Cerebellar nuclear complex (tissue), 1 donor: ENCODE results near the gene PLEKHM1.

Source experiments
- DNase-seq, 2 experiments: peaks; one replicate each; lab custom pipeline; 2025; lab: John Stamatoyannopoulos, UW

Gene PLEKHM1

DNA sequence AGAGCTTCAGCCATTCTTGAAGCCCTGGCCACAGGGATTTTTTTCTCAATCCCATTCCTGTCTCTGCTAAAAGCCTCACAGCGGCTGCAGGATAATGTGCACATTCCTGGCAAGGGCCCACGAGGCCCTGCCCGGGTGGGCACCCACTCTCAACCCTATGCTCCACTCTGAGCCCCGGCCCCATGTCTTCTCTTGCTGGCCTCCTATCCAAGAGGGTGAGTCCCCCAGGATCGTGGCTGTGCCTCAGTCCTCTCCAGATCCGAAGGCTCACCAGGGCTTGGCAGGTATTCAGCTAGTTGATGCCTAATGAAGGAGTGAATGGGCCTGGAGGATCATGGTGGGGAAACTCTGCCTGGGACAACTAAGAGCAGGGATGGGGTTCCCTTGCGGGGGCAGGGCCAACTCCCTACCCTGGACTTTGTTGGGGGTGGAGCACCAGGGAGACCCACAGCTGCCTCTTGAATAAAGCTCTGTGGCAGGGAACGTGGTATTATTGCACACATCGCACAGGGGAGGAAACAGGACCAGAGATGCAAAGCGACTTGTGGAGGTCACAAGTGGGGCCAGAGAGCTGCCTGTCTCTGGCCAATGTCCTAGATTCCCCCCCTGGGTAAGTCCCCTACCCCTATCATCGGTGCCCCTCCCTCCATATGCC, 63.2 kb downstream of the PLEKHM1 start:
- DNase-seq: no peak

DNA sequence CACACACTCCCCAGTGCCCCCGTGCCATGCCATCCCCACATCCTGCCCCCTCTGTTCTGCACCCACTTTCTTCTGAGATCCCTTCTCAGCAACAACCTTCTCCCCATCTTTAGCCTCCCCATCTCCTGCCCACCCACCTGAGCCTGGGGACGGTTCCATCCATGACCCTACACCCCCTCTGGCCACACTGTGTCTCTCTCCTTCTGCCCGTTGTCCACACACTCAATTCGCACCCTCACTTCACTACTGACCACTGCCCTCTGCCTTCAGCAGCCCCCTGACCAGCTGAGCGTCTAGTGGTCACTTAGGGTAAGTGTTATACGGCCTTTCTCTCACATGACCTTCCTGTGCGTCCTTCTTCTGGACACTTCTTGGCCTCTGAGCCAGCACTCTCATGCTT, 64.0 kb downstream of the PLEKHM1 start:
- no peak for DNase-seq

DNA sequence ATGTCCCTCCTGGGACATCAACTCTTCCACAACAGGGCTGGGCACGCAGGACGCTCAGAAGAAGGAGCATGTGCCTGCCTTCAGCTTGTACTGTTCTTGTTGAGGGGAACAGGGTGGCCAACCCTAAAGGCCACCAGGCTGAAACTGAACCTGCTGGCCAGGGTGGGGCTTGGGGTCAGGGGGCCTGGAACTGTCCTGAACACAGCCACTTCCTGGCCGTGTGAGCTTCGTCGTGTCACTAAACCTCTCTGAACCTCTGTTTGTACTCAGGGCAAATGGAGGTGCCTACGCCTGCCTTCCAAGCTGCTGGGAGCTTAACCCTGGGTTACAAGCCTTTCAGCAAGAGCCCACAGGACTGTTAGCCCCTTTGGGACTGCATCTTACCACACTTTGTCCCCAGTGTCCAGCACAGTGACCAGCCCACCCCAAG, 64.5 kb downstream of the PLEKHM1 start:
- no peak for DNase-seq

DNA sequence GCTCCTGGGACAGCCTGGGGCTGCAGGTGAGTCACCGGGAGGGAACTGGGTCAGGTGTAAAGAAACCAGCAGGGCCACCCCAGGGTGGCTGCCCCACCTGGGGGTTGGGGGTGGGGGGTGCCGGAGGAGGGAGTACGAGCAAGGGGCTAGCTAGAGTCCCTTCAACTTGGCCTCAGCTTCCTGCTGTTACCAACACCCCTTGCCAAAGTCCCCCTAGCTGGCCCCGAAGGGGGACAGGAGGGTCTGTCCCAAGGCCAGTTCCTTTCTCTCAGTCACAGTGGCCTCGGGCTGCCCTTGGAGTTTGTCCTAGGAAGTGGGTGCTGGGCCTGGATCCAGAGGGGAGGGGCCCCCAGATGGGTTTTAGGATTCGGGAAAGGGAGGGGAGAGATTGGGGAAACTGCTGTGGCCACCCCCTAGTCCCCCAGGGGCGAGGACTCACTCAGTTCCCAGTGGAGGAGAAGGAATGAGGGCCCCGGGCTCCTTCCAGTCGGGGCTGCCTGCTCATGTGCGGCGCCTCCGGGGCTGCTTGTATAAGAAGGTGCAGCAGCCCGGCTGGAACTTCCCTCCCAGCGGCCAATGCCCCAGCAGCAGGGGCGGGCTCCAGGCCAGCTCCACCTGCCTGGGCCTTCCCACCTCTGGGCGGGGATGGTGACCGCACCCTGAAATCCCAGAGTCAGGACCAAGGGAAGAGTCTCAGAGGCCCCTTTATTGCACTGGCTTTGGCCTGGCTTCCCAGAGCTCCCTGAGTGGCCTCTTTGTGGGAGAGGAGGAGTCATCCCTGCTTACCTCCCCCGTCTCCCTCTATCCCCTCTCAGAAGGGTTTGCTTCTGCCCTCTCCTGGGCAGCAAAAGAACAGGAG, 65.2 kb downstream of the PLEKHM1 start:
- no peak for DNase-seq

DNA sequence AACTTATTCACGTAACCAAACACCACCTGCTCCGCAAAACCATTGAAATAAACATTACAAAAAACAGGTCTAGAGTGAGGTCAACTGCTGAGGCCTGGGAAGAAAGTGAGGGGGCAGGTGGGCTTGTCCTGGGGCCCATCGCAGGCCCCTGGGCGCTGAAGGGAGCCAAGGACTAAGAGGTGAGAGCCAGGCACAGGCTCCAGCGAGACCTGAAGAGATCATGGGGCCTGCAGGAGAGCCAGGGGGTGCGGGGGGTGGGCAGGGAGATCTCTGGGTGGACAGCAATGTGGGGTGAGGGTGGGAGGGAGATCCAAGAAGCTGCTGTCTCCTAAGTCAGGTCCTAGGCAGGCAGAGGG, 65.8 kb downstream of the PLEKHM1 start:
- no peak for DNase-seq

DNA sequence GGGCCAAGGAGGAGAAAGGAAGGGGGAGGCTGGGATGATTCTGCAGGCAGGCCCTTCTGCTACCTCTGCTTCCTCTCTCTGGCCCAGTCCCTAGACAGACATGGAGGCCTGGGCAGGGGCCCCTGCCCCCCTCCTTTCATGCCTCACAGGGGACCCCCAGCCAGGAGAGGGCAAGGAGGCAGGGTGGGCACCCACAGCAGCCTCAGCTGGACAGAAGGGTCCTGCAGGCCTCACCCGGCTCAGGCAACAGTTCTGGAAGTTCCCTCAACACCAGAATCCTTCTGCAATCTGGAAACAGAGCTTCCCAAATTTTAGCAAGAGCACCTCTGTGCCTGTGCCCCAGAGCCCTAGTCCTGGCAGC, 66.6 kb downstream of the PLEKHM1 start:
- no peak for DNase-seq

DNA sequence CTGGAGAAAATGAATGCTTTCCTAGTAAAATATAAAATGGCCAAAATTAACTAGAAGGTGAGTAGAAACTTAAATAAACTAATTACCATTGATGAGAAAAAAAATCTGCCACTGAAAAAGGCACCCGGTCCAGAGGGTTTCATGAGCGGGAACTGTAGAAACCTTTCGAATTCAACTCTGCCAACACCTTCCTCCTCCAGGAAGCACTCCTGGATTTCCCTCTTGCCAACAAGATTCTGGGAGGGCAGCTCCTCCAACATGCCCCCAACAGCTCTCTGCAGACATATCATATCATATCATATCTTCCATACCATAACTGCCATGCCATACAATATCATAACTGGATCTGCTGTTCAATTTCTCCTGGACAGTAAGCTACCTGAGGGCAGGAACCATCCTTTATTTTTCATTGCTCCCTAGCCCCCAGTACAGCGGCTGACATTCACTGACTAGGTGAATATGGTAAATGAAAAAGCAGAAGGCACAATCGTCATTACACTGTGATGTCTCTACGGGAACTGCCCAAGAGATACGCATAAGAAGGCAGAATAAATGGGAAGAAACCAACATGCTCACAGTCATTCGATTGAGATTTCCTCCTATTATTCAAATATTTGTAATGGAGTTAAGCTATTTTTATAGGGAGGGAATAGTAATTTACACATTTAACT, 67.1 kb downstream of the PLEKHM1 start:
- no peak for DNase-seq

DNA sequence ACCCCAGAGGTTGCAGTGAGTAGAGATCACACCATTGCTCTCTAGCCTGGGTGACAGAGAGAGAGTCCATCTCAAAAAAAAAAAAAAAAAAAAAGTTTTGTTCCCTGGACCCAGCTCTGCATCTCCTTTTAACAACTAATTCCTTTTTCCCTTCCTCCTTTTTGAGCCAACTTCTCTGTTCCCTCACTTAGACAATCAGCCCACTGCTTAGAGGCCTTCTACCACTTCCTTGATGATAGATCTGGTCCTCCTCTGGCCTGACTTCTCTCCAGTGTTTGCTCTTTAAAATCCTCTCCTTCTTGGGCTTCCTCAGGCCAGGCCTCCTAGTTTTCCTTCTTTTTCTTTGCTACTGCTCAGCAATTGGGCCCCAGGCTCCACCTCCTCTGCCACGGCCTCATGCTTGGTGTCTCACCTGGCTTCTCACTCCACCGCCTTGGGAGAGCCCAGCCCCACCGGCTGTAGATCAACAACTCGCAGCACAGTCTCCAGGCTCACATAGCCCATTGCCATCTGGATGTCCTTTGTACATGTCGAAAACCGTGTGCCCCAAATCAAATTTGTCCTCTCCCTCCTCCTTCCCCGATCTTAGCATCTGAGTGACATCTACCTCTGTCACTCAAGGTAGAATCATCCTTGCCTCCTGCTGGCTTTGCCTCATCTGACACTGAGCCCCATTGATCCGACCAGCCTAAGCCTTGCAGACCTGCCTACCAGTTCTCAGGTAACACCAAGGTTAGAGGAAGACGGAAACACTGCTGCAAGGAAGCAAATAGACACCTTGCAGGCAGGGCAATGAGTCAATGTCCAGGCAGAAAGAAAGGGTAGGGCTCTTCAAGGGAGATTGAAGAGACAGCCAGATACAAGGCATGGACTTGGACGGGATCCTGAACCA, 75.3 kb downstream of the PLEKHM1 start:
- DNase-seq: no peak

DNA sequence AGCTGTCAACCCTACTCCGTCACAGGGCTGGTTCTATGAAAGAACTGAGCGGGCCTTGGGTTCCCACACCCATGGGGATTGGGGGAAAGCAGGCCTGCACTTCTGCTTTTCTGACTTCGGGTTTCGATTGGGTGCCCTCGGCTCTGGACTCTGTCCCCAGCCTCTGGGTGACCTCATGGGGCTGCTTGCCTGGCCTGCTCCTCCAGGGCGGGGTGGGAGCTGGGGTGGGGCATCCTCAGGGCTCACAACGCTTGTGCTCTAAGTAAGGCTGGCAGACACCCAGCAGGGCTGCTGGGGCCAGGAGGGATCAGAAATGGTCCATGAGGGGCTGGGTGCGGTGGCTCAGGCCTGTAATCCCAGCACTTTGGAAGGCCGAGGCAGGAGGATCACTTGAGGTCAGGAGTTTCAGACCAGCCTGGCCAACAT, 77.0 kb downstream of the PLEKHM1 start:
- no peak for DNase-seq

DNA sequence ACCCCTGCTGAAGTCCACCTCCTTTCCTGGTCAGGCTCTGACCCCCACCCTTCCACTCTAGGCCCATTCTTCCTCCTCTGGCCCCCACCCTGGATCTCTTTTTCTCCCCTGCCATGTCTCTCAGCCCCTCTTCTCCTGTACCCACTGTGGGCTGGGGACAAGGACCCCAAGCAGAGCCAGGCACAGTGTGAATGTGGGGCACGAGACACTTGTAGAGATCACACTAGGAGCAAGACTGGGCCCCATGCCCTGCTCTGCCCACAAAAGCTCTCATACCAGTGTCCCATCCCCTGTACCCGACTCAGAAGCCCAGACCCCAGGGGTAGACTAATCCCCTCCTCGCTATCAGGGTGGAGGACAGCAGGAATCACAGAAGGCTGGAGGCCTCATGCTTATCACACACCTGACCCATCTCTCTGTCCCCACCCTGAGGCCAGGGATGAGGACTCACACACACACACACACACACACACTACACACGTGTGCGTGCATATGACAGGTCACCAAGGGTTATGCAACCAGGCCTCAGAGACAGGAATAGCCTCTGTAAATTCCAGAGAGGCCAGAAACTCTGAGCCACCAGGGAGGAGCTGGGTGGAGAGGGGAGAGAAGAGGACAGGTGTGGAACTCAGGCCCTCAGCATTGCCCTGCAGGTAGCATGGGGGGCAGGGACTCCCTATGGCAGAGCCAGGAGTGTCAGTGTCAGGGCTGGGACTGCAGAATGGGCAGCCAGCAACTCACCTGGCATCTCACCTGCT, 79.0 kb downstream of the PLEKHM1 start:
- no peak for DNase-seq

DNA sequence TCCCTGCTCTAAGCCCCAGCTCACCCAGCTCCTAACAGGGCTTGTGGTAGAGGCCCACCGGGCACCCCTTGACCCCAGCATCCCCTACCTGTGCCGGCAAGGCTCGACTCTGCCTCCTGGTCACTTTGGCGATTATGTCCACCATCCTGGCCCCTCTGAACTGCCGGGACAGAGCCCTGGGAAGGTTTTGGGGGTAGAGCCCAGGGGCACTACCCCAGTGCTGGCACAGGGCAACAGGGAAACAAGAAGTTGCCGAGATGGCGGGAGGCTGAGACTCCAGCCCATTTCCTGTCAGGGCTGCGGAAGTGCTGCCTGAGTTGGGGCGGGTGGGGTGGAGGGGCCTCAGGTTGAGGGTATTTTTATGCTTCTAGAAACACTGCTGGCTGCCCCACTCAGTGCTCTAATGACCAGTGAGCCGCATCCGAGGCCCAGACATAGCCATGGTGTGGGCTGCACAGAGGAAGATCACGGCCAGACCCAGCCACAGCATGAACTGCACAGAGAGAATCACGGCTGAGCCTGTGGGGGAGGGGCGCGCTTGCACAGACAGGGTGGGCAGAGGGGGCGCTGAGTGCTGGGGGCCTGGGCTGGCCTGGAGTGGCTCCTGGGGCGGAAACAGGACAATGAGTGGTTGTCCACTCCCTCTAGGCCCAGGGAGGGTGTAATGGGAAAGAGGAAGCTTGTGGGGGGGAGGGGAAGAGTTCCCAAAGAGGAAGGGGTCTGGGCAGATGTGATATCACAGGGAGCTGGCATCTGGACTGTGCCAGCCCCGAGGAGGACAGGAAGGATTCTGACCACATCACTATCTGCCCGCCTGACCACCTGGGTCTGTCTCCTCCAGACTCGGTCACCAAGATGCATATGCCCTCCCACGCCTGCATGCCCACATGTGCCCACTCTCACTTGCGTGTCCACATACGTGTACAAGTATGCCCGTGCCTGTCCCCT, 80.1 kb downstream of the PLEKHM1 start:
- DNase-seq: no peak

DNA sequence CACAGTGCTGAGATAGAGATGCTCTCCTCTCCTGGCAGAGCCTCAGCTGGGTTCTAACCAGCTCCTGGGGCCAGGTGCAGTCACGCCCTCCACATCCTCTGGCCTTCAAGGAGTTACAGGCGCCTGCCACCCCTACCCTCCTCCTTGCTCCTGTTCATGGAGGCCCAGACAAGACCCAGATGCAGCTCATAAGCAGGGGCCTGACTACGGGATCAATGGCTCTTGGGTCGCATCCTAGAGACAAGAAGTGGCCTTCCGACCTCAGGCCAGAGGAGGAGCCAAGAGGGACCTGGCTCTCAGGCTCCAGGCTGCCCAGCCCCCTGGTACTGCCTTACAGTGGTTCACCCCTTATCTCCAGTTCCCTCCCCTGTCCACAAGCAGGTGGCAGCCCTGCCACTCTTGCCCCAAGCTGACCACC, 80.9 kb downstream of the PLEKHM1 start:
- DNase-seq: no peak

DNA sequence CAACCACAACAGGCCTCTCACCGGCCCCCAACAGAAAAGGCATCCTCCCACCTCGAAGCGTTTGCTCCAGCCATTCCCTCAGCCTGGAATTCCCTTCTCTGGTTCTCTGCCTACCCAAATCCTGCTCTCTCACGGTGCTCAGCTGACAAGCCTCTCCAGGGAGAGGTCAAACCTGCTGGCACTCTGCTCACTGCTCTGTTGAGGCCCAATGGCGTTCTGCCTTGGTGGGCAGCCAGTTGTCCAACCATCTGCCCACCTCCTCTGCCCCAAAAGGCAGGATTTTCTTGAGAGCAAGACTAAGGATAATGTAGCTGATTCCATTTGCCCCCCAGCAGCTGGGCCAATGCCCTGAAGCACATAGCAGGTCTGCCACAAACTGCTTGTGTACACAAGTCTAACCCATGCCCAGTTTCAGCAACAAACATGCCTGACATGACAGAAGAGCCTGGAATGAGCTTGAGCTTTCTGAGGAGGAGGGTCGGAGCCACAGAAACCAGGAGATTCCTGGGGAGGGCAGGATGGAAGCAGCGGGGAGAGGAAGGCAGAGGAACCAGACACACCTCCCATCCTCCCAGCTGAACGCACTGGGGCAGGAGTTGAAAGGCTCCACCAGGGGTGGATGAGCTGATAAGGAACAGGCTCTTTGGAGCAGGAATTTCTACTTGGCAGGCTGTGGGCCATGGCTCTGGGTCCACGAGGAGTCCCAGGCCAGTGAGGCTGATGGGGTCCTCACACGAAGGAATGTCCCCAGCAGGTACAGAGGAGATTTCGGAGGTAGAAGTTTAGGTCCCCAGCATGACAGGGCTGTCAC, 81.7 kb downstream of the PLEKHM1 start:
- DNase-seq: no peak

DNA sequence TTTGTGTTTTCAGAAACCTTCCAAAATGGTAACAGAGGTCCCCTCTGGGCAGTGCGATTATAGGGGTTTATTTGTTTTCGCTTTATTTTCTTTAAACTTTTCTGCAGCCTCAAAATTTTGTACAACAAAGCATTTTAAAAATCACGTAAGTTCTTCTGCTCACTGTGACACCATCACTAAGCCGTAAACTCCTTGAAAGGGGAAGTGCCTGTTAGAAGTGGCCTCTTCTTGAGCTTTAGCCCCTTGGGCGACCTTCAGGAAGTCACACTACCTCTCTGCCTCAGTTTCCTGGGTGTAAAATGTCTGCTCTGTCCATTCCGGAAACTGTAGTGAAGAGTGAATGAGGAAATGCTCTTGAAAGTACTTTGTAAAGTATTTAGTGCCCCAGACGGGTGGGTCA, 84.4 kb downstream of the PLEKHM1 start:
- no peak for DNase-seq

DNA sequence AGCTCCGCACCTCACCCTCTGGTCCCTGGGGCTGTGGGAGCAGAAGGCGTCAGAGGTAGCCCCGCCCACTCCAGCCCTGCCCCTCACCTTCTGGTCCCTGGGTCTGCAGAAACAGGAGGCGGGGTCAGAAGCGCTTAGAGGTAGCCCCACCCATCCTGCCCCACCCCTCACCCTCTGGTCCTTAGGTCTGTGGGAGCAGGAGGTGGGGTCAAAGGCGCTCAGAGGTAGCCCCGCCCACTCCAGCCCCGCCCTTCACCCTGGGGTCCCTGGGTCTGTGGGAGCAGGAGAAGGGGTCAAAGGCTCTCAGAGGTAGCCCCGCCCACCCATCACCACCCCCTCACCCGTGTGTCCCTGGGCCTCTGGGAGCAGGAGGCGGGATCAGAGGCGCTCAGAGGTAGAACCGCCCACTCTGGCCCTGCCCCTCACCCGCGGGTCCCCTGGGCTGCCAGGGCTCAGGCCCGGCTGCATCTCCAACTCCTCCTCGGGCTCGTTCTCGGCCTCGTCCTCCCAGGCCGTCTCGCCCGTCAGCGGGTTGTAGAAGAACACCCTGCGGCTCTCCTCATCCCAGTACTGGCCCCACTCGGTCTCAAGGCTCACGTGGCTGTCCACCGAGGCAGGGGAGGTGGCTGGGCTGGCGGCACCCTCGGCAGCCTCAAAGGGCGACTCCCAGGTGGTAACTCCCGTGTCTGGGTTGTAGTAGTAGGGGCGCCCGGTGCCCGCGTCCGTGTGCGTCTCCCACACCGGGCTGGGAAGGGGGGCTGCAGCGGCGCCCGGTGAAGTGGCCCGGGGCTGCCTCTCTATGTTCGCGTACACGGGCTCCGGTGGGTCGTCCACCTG, 85.1 kb downstream of the PLEKHM1 start:
- DNase-seq: no peak

DNA sequence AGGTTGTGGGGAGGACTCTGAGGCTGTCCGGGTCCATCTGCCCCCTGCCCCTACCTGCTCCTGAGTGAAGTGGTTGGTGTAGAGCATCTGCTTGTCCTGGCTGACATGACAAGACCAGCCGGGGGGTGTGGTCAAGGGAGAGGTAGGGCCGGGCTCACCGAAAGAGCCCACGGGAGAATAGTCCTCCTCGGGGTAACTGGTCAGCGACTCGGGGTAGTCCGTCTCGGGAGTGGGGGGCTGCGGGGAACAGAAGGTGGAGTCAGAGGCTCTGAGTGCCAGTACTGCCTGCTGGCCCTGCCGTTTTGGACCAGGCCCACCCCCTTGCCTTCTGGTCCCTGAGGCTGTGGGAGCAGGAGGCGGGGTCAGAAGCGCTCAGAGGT, 85.7 kb downstream of the PLEKHM1 start:
- no peak for DNase-seq

DNA sequence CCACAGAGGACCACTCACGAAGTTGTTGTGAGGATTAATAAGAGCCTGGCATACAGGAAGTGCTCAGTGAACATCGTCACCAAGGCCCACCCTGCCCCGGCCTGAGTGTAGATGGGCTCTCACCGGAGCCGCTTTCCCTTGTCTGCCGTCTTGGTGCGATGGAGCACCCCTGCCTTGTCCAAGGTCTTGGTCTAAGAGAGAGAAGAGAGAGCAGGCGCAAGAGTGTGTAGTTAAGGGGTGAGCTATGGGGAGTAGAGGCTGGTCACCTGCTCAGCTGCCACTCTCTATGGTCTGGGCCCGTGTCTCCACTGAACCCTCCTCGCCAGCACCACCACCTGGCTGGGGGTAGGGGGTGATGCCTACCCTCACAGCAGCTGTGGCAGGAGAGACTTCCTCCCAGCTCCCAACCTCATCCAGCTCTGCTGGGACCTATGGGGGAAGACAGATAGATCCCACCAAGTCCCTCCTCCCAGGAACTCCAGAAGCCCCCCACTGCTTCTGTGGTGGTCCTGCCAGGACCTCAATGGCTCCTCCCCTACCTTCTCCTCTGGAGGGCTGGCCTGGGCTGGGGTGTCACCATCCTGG, 86.5 kb downstream of the PLEKHM1 start:
- no peak for DNase-seq

DNA sequence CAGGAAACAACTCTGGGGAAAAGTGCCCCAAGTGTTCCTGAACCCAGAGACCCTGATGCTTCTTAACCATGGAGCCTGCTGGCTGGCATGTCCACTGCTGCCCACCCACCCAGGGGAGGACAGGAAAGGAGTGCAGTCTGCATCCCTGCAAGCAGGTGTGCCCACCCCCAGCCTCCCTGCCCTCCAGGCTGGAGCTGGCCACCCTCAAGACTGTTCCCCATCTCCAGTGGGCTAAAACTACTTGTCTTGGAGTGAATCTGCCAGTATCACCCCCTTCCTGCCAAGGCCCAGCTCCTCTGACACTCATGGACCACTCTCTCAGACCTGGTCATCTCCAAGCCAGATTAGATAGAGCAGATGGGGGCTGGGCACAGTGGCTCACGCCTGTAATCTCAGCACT, 87.6 kb downstream of the PLEKHM1 start:
- no peak for DNase-seq
